IMR-90 (cell line): ENCODE measurements around the gene INCENP. TPM values are rescaled to one million over a fixed set of nuclear protein-coding genes. Genes with fewer than 3 reads are reported as not detected.

ENCODE experiments used
- ATAC-seq: fragments of 200-7000 bp; cut with Tn5 transposase; 2 replicates; pipeline ENCODE4 v1.9.1; 2020; ENCODE audit warnings: low read depth, mild to moderate bottlenecking, moderate library complexity
- BruUV-seq: library from RNA; stranded (reverse); fragments of 400-500 nt; replicated peaks from 2 replicates; lab custom pipeline; 2021; lab: Mats Ljungman, UMichigan
- CTCF ChIA-PET: fragments of 300-600 bp; formaldehyde crosslinking; extraction: SDS; loops from one replicate; lab custom pipeline; 2021; ENCODE audit warnings: antibody characterized with exemption; lab: Yijun Ruan, JAX
- POLR2A ChIA-PET: fragments of 300-600 bp; sonication (Branson Sonifier 250); formaldehyde crosslinking; loops from one replicate; lab custom pipeline; 2022; ENCODE audit warnings: antibody characterized with exemption; ENCODE audit not compliant: unreplicated experiment; lab: Charles Lee
- DNase-seq: peaks from one replicate; pipeline ENCODE4 v3.0.0; 2013
- H2AFZ ChIP-seq: replicated peaks from 2 replicates; pipeline ENCODE3; 2013; ENCODE audit warnings: low read length, mild to moderate bottlenecking; ENCODE audit not compliant: poor library complexity
- H2AK5ac ChIP-seq: 2 replicates; pipeline ENCODE4 v1.6.1; 2013; ENCODE audit warnings: low read depth, low read length, inconsistent platforms
- H2AK9ac ChIP-seq: replicated peaks from 2 replicates; pipeline ENCODE3; 2013; ENCODE audit warnings: mild to moderate bottlenecking, low read depth, low read length, moderate library complexity; ENCODE audit not compliant: poor library complexity
- H2BK120ac ChIP-seq: 2 replicates; pipeline ENCODE4 v1.6.1; 2013; ENCODE audit warnings: low read depth, low read length, inconsistent platforms
- H2BK15ac ChIP-seq: 3 replicates; pipeline ENCODE4 v1.6.1; 2013; ENCODE audit warnings: low read depth, low read length, inconsistent platforms
- H2BK20ac ChIP-seq: 2 replicates; pipeline ENCODE4 v1.6.1; 2013; ENCODE audit warnings: low read depth, mild to moderate bottlenecking, inconsistent platforms, low read length, moderate library complexity
- H2BK5ac ChIP-seq: 2 replicates; pipeline ENCODE4 v1.6.1; 2013; ENCODE audit warnings: mild to moderate bottlenecking, low read depth, low read length, inconsistent platforms; ENCODE audit not compliant: poor library complexity, severe bottlenecking
- H3K14ac ChIP-seq: replicated peaks from 2 replicates; pipeline ENCODE4 v1.6.1; 2013; ENCODE audit warnings: low read depth, low read length, inconsistent platforms
- H3K18ac ChIP-seq: 2 replicates; pipeline ENCODE4 v1.6.1; 2013; ENCODE audit warnings: low read depth, low read length, control low read depth
- H3K23ac ChIP-seq: 2 replicates; pipeline ENCODE4 v1.6.1; 2013; ENCODE audit warnings: low read depth, low read length, inconsistent platforms
- H3K27ac ChIP-seq: 2 replicates; pipeline ENCODE4 v1.5.1; 2013; ENCODE audit warnings: mild to moderate bottlenecking, control low read depth, low read length; ENCODE audit not compliant: insufficient read depth
- H3K27me3 ChIP-seq: 2 replicates; pipeline ENCODE4 v1.6.1; 2013; ENCODE audit warnings: low read length; ENCODE audit not compliant: control insufficient read depth, insufficient read depth
- H3K36me3 ChIP-seq: 2 replicates; pipeline ENCODE4 v1.6.1; 2013; ENCODE audit warnings: low read length, mixed read lengths; ENCODE audit not compliant: control insufficient read depth, insufficient read depth
- H3K4ac ChIP-seq: 2 replicates; pipeline ENCODE4 v1.6.1; 2013; ENCODE audit warnings: low read depth, low read length, inconsistent platforms
- H3K4me1 ChIP-seq: 2 replicates; pipeline ENCODE4 v1.6.1; 2013; ENCODE audit warnings: low read length, mixed read lengths; ENCODE audit not compliant: control insufficient read depth, insufficient read depth
- H3K4me2 ChIP-seq: 2 replicates; pipeline ENCODE4 v1.6.1; 2013; ENCODE audit warnings: low read depth, mild to moderate bottlenecking, control low read depth, low read length, moderate library complexity
- H3K4me3 ChIP-seq: 2 replicates; pipeline ENCODE4 v1.5.1; 2013; ENCODE audit warnings: low read depth, mild to moderate bottlenecking, control low read depth, low read length, moderate library complexity; ENCODE audit not compliant: insufficient read depth
- H3K56ac ChIP-seq: 2 replicates; pipeline ENCODE4 v1.6.1; 2013; ENCODE audit warnings: low read length, inconsistent platforms; ENCODE audit not compliant: insufficient read depth; ENCODE audit errors: extremely low read depth
- H3K79me1 ChIP-seq, 2 experiments: 2 replicates each; pipeline ENCODE4 v1.6.1; 2013; ENCODE audit warnings: low read length in 2 of 2, inconsistent platforms in 1 of 2, low read depth in 1 of 2
- H3K9ac ChIP-seq: 2 replicates; pipeline ENCODE4 v1.6.1; 2013; ENCODE audit warnings: low read depth, low read length, control low read depth
- H3K9me1 ChIP-seq: 2 replicates; pipeline ENCODE4 v1.6.1; 2013; ENCODE audit warnings: low read length, inconsistent platforms; ENCODE audit not compliant: insufficient read depth
- H3K9me3 ChIP-seq: 2 replicates; pipeline ENCODE4 v1.6.1; 2013; ENCODE audit warnings: low read length; ENCODE audit not compliant: control insufficient read depth, insufficient read depth
- H4K20me1 ChIP-seq: 2 replicates; pipeline ENCODE4 v1.6.1; 2013; ENCODE audit warnings: low read length, inconsistent platforms; ENCODE audit not compliant: insufficient read depth
- H4K5ac ChIP-seq: 2 replicates; pipeline ENCODE4 v1.6.1; 2013; ENCODE audit warnings: mild to moderate bottlenecking, low read depth, low read length, control low read depth
- H4K8ac ChIP-seq, 2 experiments: 2 replicates each; pipeline ENCODE4 v1.6.1; 2013; ENCODE audit warnings: low read depth in 2 of 2, low read length in 2 of 2, control low read depth in 1 of 2, inconsistent platforms in 1 of 2
- H4K91ac ChIP-seq: 2 replicates; pipeline ENCODE4 v1.6.1; 2013; ENCODE audit warnings: low read depth, low read length, inconsistent platforms; ENCODE audit not compliant: insufficient read depth
- CEBPB ChIP-seq: IDR thresholded peaks from 2 replicates; pipeline ENCODE4 v1.6.1; 2012; ENCODE audit warnings: low read depth, low read length, improper control_type of control experiment
- CTCF ChIP-seq: conservative IDR thresholded peaks from 2 replicates; pipeline ENCODE4 v1.5.1; 2012; ENCODE audit warnings: mild to moderate bottlenecking, low read depth, low read length, improper control_type of control experiment
- POLR2A ChIP-seq: IDR thresholded peaks from 2 replicates; pipeline ENCODE4 v1.6.1; 2012; ENCODE audit warnings: mild to moderate bottlenecking, low read depth, low read length
- RAD21 ChIP-seq: IDR thresholded peaks from 2 replicates; pipeline ENCODE4 v1.6.1; 2012; ENCODE audit warnings: low read length, improper control_type of control experiment
- SMC3 ChIP-seq: fragments of 150-350 bp; IDR thresholded peaks from 2 replicates; pipeline ENCODE4 v1.6.1; 2016; ENCODE audit warnings: low read depth, mild to moderate bottlenecking, antibody characterized with exemption, low read length, moderate library complexity
- WGBS, 2 experiments: methylation state at CpG; one replicate each; pipeline versions ENCODE4 v1.1.5 to v1.1.7; 2013; ENCODE audit warnings: missing lambda C conversion rate in 2 of 2; ENCODE audit not compliant: insufficient read length in 1 of 2; ENCODE audit errors: extremely low coverage in 2 of 2; 5-methylcytosine and 5-hydroxymethylcytosine counted together
- dilution Hi-C: fragments of 300-500 bp; cut with HindIII; formaldehyde crosslinking; loops from one replicate; pipeline ENCODE4 v1.14.3; 2018; ENCODE audit warnings: low sequenced_read_pairs; ENCODE audit not compliant: unreplicated experiment
- in situ Hi-C: fragments of 300-500 bp; cut with MboI; formaldehyde crosslinking; loops from 3 replicates; pipeline ENCODE4 v1.14.3; 2019; ENCODE audit warnings: low sequenced_read_pairs, inconsistent platforms, mixed read lengths
- intact Hi-C: fragments of 100-400 bp; cut with micrococcal nuclease; formaldehyde crosslinking; loops from 2 replicates; pipeline ENCODE4 v1.10.0; 2022
- polyA plus RNA-seq, 3 experiments: library from polyadenylated mRNA; depleted of rRNA; stranded (reverse); fragments of >200 nt; gene quantifications; 2 replicates each; pipeline ENCODE4 v1.2.3, GENCODE V29; 2012; ENCODE audit warnings: low replicate concordance in 1 of 3
- total RNA-seq: library from RNA; depleted of rRNA; stranded (reverse); fragments of >200 nt; gene quantifications from 2 replicates; pipeline ENCODE4 v1.2.3, GENCODE V29; 2012

The INCENP gene
- total and polyA plus RNA-seq, 2 of the 4 experiments (the other 2 are of a cell fraction) = 18.6 to 23.8 TPM

- Histone ChIP-seq H4K20me1 (no peaks in the 10 kb centered on the region), H3K79me1 (peaks cover 0 to 3% of the 10 kb centered on the region in 2 experiments; a peak in 1 of 4 replicates), H3K56ac (no peak overlapping the region), H3K4me2 (no peak overlapping the region), H3K4me1 (peaks cover 12% of the 10 kb centered on the region), H3K27me3 (no peaks in the 10 kb centered on the region), H3K9ac (no peak overlapping the region), H4K91ac (no peak overlapping the region), H2BK5ac (no peak overlapping the region), H4K5ac (no peak overlapping the region; the same call in 1 of the 2 replicates), H2BK15ac (no peak overlapping the region; the same call in 2 of the 3 replicates), H3K23ac (no peak overlapping the region), H3K9me3 (no peaks in the 10 kb centered on the region), H3K36me3 (no peaks in the 10 kb centered on the region), H2AFZ (no peak overlapping the region), H3K4ac (peak overlapping the region; percentile 19; the same call in 1 of the 2 replicates), H3K4me3 (no peak overlapping the region), H3K27ac (no peak overlapping the region), H2BK20ac (no peak overlapping the region), H4K8ac (peak overlapping the region in 1 of 2 experiments; percentile 44; a peak in 1 of 4 replicates), H3K9me1 (0 out of 2 replicates have a peak, but pooled peaks cover 11% of the 10 kb centered on the region), H2AK9ac (no peak overlapping the region), H2AK5ac (peak overlapping the region; percentile 81; the same call in 1 of the 2 replicates), H3K18ac (no peak overlapping the region), H2BK120ac (peak overlapping the region; percentile 16; the same call in 1 of the 2 replicates), H3K14ac (no peak overlapping the region)
- dilution Hi-C loops = no loop called here
- ATAC-seq = peak; percentile 30
- no TSS peak for BruUV-seq
- 50% methylated on average over 5 of the region's 14 CpGs; no CpG with 5 or more reads in 1 of the 2 experiments for WGBS, 2 experiments
- peak; percentile 87 for TF ChIP-seq RAD21
- no peak for TF ChIP-seq POLR2A
- TF ChIP-seq SMC3 = peak; percentile 82
- TF ChIP-seq CTCF = peak; percentile 91
- no peak for TF ChIP-seq CEBPB
- ChIA-PET CTCF (interaction anchor here (0.6 to 4.8 kb wide), 19 partner anchors 21 to 1064 kb away, joined by 3 to 38 read pairs (median 4); no protein-coding TSS in a partner anchor), POLR2A (no interaction called here)
- peak; percentile 74 for DNase-seq
- in situ Hi-C loops = loop anchor here (5.0 to 10.0 kb wide), 2 partner anchors 211 to 313 kb away; partner anchors contain the start of genes FEN1 and TMEM258
- intact Hi-C loops = loop anchor here (1.0 to 2.0 kb wide), 6 partner anchors 141 to 361 kb away; partner anchors contain the start of gene FTH1
These were observed 15.6 kb upstream of the INCENP start for GRCh38 chr11:62108017-62108750.
